Stimulated activated CD4-positive, alpha-beta T cell treated with anti-CD3 and anti-CD28 coated beads, Interleukin-4, amount 100 ng/mL, for 1 hour (primary cell): ENCODE results near the gene GPATCH8.
"Not testable (repeated sequence)": the region's sequence is repeated elsewhere in the genome, so short reads cannot be mapped to it uniquely, and the experiment has no call there.

Experiments used
- DNase-seq: peaks from one replicate; pipeline ENCODE4 v3.0.0-alpha.2; 2020

The GPATCH8 gene

DNA sequence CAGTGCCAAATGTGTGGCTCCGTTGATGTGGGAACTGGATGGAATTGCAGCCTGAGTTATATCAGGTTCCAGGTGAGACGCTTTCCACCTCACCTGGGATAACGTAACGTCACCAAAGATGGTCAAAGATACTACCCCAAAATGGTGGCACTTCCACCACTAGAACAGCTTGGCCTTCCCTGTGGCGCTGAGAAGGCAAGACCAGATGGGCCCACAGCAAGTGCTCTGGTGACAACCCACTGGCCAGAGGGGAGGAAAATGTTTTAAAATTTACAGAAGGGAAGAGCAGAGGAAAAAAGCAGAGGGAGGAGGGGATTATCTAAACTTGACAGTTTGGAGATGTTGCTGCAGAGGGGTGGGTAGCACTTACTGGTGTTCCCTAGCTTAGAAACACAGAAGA is 106.3 kb downstream of the GPATCH8 start:
- no peak for DNase-seq

DNA sequence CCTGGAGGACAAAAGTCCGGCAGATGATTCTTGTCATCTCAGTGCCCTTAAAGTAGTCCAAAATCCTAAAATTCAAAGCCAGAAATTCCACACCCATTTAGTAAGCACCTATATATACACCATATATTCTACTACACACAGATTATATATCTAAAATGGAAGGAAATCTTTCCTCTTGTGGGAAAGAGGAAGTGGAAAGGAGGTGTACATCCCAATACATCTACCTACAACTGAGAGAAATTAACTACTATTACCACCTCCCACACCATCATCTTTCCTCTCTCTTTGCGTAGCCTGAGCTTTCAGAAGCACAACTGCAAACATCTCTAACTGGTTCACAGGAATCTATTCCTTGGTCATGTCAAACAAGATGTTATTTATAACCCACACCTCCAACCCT is 108.4 kb downstream of the GPATCH8 start:
- no peak for DNase-seq

DNA sequence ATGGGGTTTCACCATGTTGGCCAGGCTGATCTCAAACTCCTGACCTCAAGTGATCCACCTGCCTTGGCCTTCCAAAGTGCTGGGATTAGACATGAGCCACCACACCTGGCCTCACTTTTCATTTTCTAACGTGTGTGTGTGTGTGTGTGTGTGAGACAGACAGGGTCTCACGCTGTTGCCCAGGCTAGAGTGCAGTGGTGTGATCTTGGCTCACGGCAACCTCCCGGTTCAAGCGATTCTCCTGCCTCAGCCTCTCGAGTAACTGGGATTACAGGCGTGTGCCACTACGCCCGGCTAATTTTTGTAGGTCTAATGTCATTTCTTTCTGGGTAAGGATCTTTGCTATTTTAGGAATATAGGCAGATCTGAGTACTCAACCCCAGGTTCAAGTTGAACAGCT is 109.1 kb downstream of the GPATCH8 start:
- DNase-seq, result not testable (repeated sequence)

DNA sequence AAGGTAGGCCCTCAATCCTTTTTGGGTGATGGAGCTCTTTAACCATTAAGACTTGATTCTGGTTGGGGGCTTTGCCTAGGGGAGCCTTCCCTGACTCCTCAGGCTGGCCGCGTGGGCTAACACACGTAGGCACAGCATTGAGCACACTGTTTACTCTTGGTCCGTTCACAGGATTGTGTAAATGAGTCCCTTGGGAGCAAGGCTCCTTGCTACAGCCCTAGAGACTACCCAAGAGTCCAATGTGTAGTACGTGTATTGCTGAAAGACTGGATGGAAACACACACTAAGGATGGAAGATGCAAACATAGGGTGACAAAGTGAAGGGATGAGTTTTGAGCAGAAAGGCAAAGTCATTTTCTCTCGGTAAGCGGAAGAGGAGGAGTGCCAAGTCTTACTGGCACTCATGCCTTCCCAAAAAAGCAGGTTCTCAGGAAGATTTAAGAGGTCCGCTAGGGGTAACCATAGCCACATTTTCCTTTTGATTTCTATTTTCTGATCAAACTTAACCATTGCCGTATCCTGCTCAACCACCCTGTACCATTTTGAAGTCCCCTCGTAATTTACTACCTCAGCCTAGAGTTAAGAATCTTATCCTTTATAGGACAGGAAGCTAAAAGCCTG is 112.8 kb downstream of the GPATCH8 start:
- DNase-seq, result no peak

DNA sequence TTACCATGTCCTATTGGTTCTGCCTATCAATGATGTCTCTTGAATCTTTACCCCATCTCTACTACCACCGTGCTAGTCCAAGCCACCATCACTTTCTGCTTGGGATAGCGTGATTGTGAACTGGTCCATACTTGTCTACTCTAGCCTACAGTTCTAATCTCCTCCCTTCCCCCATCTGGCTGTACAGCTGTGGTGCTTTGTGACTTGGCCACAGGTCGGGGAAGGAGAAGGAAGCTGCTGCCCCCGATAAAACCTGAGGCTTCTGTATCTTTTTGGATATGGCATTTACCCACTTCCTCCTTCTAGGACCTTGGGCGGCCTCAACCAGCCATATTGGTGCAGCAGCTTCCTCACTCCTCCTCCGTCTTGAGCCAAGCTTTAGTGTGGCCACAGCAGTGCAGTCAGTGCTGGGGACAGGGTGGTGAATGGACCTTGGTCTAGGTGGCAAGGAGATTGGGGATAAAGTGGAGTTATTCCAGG is 113.4 kb downstream of the GPATCH8 start:
- no peak for DNase-seq

- DNase-seq, result no peak
Observed at GRCh38 chr17:44389281-44389680, 113.9 kb downstream of the GPATCH8 start, which contains the start of gene ITGA2B. Gene ITGA2B, minus strand, starts transcription at chr17:44389649. Its CDS starts 176 bp downstream, at chr17:44389473.

DNA sequence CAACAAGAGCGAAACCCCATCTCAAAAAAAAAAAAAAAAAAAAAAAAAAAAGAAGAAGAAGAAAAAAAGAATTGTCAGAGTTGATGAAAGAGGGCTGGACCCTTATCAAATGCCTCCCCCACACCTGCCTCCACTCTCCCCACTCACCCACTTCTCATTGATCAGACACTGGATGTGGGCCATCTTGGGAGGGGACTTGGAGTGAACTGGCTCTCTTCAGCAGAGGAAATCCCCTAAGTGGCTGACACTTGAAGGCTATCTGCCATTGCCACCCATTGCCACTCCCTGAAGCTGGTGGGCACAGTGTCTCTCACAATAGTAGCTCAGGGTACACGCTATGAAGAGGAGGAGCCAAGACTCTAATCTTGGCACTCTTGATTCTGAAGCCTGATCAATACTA is 115.4 kb downstream of the GPATCH8 start:
- DNase-seq, result no peak

DNA sequence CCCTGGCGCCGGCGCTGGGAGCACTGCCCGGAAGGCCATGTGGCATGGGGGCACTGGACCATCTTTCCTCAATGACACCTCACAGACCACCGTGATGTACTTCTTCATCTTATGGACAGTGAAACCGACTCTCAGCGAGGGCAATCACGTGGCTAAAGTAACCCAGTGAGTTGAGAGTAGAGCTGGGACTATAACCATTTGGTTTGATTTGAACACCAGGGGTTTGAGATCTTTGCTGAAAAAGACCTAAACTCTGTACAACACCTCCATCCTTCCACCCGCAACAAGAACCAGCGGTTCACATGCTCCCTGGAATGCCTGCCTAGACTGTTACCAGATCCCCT is 117.1 kb downstream of the GPATCH8 start:
- DNase-seq, result no peak

DNA sequence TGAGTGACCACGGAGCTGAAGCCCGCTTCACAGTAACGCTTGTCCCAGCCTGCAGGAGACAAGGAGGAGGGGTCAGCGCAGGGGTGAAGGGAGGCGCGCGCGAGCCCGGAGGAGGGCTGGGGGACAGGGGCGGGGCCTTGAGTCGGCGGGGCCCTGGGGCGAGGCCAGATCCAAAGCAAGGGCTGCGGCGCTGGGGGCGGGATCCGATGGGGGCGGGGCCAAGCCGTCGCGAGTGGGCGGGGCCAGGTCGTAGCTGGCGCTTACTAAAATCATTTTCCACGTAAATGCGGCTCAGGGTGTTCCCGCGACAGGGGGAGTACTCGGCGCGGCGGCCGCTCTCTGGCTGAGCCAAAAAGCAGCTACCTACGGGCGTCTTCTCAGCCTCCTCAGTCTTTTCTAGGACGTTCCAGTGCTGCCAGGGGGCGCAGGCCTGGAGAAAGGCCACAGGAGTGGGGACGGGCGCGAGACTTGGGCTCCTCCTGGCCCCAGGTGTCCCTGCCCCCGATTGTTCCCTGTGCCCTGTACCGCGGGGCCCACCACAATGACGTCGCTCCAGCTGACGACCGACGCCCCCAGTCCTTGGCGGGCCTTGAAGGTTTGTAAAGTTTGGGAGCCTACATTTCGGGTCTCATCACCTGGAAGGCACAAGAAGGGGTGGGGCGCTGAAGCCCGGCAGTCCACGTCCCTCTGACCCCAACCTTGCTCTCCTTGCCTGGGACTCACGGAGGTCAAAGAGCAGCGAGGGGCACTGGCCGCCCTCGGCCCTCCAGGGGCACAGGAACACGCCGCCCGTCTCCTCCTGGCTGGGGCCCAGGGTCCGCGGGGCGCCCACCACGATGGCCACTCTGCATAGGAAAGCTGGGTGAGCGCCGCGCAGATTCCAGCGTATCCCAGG is 117.7 kb downstream of the GPATCH8 start:
- DNase-seq, result peak; percentile 86

GRCh38 chr17:44384823-44385286 is 118.4 kb downstream of the GPATCH8 start:
- DNase-seq, result no peak

DNA sequence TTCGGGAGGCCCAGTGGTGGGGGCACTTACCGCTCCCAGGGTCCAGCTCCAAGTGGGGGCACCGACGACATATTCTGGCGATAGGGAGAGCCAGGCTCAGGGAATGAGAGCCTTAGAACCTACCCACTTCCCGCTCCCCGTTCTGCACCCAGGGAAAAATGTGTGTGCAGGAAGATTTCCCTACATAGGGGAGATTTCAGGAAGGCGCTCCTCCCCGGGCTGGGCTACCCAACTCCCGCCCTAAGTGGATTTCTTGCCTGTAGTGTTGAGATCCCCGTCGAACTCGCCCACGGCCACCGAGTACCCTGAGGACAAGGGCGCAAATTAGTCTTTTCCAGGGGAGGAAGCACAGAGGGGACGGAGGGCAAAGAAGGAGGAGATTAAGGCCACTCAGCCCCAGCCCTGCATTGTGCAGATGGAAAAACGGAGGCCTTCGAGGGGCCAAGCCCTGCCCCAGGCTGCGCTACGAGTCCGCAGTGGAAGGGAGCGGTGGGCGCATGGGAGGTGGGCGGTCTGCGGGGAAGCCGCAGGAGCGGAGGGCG is 118.9 kb downstream of the GPATCH8 start:
- DNase-seq, result no peak

- DNase-seq, result no peak
Observed at GRCh38 chr17:44383861-44384260, 119.3 kb downstream of the GPATCH8 start.

GRCh38 chr17:44383363-44383762 is 119.8 kb downstream of the GPATCH8 start:
- no peak for DNase-seq

DNA sequence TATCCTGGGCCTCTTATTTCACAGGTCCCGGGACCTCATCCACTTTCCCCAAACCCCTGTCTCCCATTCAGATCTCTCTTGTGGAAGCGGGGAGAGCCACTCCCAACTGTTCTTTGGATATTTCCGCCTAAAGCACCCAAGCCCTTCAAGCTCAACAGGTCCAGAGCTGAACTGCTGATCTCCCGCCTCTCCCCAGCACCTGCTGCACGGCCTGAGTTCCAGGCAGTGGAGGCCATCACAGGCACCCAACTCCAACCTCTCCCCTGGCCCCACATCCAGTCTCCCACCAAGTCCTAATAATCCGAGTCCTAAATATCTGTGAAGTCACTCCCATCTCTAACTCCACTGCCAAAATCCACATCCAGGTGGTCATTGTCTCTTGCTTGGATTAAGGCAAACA is 120.3 kb downstream of the GPATCH8 start:
- no peak for DNase-seq

GRCh38 chr17:44381810-44382305 is 121.3 kb downstream of the GPATCH8 start:
- DNase-seq, result no peak

DNA sequence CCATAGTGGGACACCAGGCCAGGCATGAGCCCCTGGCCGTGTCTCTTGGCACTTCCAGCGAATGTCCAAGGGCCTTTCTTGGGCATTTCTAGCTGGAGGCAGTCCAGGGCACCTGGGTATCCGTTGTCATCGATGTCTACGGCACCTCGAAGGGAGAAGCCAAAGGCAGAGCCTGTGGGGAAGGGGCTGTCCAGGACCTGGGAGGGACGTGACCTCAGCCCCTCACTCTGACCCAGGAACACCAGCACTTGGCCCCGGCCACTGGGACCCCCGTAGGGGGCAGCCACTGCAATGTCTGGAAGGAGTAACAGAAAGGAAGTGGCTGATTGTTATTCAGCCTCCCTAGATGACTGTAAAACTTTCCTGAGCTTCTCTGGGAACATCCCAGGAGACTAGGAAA is 122.4 kb downstream of the GPATCH8 start:
- DNase-seq, result no peak

- DNase-seq, result no peak
Observed at GRCh38 chr17:44379887-44380286, 123.3 kb downstream of the GPATCH8 start.

DNA sequence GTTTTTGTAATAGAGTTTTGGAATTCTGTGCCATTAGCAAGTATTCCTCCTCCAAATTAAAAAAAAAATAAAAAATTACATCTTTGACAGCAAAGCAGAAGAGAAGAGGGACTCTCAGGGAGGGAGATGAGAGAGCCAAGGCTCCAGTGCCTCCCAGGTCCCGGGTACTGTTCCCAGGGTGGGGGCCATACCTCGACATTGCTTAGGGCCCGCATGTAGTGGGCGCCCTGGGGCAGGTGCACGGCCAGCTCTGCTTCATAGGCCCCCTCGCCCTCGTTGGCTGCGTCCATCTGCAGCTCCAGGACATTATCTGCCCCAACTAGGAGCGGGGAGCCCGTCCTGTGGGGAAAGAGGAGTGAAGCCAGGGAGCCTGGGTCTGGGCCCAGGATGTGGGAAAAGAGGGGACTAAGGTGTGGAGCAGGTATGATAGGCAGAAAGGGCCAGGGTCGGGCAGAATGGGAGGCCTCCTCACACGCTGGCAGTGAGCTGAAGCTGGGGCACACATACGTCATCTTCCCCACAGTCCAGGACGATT is 125.0 kb downstream of the GPATCH8 start:
- DNase-seq, result no peak

DNA sequence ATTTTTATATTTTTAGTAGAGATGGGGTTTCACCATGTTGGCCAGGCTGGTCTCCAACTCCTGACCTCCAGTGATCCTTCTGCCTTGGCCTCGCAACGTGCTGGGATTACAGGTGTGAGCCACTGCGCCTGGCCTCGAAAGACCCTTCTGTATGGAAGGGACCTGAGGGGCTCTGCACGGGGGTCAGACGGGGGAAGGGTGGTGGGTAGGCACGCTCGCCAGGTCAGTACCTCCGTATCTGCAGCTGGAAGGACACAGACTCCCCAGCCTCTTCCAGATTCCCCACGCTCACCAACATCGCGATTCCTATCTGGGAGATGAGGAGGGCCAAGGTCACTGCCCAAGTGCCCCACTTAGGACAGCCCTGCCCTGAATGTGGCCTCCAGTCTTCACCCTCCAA is 126.4 kb downstream of the GPATCH8 start:
- DNase-seq, result no peak

GRCh38 chr17:44376124-44376523 is 127.1 kb downstream of the GPATCH8 start:
- no peak for DNase-seq

DNA sequence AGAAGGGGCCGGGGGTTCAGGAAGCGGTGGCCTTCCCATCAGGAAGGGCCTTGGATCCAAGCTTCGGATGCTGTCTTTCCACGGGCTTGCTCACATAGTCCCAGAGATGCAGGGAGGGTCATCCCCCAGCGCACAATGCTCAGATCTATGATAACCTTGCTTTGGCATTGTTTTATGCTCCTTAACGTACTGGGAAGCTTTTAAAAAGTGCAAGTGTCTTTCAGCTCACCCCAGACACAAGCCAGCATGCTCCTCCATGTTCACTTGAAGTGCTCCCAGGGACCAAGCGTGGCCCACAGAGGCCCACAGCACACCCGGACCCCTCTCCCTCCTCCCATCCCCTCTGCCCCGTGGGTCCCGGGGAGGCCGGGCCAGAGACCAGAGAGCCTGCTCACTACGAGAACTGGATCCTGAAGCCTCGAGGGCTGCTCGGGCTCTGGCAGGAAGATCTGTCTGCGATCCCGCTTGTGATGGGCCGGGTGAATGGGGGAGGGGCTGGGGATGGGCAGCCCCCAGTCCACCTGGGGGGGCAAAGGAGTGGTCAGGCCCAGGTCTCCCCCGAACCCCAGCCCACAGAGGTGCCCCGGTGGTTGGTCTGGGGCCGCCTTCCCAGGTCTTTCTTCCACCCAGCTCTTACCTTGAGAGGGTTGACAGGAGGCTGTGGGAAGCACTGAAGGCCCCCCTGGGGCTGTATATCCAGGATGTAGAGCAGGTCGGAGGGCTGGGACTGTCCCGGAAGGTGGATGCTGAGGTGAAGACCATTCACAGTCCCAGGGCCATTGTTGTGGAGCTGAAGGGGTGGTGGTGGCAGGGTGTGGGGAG is 127.8 kb downstream of the GPATCH8 start:
- DNase-seq, result no peak
